Gastroesophageal sphincter (tissue), 4 donors: ENCODE results near the gene PTPRK. TPM values are rescaled to one million over a fixed set of nuclear protein-coding genes. Genes with fewer than 3 reads are reported as not detected.

Source experiments
- ATAC-seq: fragments of 150-250 bp; one replicate; pipeline ENCODE4 v1.9.1; 2016; ENCODE audit warnings: mild to moderate bottlenecking, moderate library complexity
- H3K27ac ChIP-seq, 4 donors: fragments of 200-600 bp; sonication (generic) in 3 of 4; 1 replicate in 3 of 4; 2 replicates in 1 of 4; pipeline ENCODE4 v1.5.1; 2016 to 2019
- H3K27me3 ChIP-seq: fragments of 200-600 bp; sonication (generic); one replicate; pipeline ENCODE4 v1.5.1; 2019
- H3K36me3 ChIP-seq, 2 donors: fragments of 200-600 bp; sonication (generic); one replicate each; pipeline ENCODE4 v1.5.1; 2019; ENCODE audit warnings: control low read depth in 1 of 2
- H3K4me1 ChIP-seq, 3 donors: fragments of 200-600 bp; sonication (generic); 1 replicate in 2 of 3; 2 replicates in 1 of 3; pipeline ENCODE4 v1.5.1; 2016 to 2019; ENCODE audit warnings: control low read depth in 2 of 3
- H3K4me3 ChIP-seq, 2 donors: fragments of 200-600 bp; sonication (generic); one replicate each; pipeline ENCODE4 v1.5.1; 2019; ENCODE audit warnings: mild to moderate bottlenecking in 1 of 2, moderate library complexity in 1 of 2
- H3K9me3 ChIP-seq, 3 donors: fragments of 200-600 bp; sonication (generic); one replicate each; pipeline ENCODE4 v1.5.1; 2017 to 2019; ENCODE audit warnings: control low read depth in 2 of 3
- EP300 ChIP-seq: sonication (generic); formaldehyde crosslinking; IDR thresholded peaks from one replicate; pipeline ENCODE4 v1.6.1; 2017; ENCODE audit warnings: antibody characterized with exemption, mild to moderate bottlenecking
- POLR2A ChIP-seq, 2 donors: fragments of 450-650 bp; IDR thresholded peaks; one replicate each; pipeline ENCODE4 v1.6.1; 2017; ENCODE audit warnings: antibody characterized with exemption in 2 of 2, mild to moderate bottlenecking in 2 of 2, moderate library complexity in 1 of 2
- POLR2AphosphoS5 ChIP-seq: sonication (generic); formaldehyde crosslinking; IDR thresholded peaks from one replicate; pipeline ENCODE4 v1.6.1; 2017; ENCODE audit warnings: antibody characterized with exemption
- WGBS, 2 donors: methylation state at CpG; one replicate each; pipeline ENCODE4 v1.1.5; 2018; ENCODE audit warnings: low coverage in 1 of 2; 5-methylcytosine and 5-hydroxymethylcytosine counted together
- total RNA-seq, 4 donors: library from RNA; depleted of rRNA; stranded (reverse); fragments of >200 nt; gene quantifications; one replicate each; pipeline ENCODE4 v1.1.0, GENCODE V29; 2016
- TF ChIP-seq, protein P1 (sequence below), 4 experiments: fragments of 200-600 bp in 2 of 4; fragments of 450-650 bp in 2 of 4; sonication (generic) in 1 of 4; IDR thresholded peaks; one replicate each; pipeline ENCODE4 v1.5.1; 2017 to 2019; ENCODE audit warnings: antibody characterized with exemption in 4 of 4, mild to moderate bottlenecking in 2 of 4, moderate library complexity in 2 of 4

Gene PTPRK
- total RNA-seq, 4 donors from 2014 or later = 42.0 to 47.6 (median 45.8) TPM

DNA sequence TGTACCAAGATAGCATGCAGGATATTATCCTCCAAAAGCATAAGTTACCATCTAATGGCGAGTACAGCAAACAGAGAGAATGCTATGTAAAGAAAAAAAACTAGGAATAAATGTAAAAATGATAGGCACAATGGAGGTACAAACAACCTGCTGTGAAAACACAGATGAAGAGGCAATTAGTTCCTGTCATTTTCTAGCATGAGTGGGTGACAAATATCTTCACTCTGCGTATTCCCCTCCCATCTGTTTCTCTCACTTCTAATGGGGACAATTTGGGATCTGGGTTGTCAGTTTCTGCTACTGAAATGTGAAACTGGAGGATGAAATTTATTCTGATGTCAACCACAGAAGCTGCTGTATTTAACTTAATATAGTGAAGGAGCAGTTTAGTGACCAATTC lies 11.7 kb upstream of the PTPRK start:
- Histone ChIP-seq H3K4me1 (no peaks in the 10 kb centered on the region), H3K9me3 (no peaks in the 10 kb centered on the region), H3K27me3 (no peaks in the 10 kb centered on the region), H3K27ac (no peak overlapping the region), H3K4me3 (no peak overlapping the region), H3K36me3 (no peaks in the 10 kb centered on the region)
- ATAC-seq = no peak
- WGBS, 2 donors = 96 to 100% methylated on average over 2 of the region's 2 CpGs
- TF ChIP-seq, protein P1, sequence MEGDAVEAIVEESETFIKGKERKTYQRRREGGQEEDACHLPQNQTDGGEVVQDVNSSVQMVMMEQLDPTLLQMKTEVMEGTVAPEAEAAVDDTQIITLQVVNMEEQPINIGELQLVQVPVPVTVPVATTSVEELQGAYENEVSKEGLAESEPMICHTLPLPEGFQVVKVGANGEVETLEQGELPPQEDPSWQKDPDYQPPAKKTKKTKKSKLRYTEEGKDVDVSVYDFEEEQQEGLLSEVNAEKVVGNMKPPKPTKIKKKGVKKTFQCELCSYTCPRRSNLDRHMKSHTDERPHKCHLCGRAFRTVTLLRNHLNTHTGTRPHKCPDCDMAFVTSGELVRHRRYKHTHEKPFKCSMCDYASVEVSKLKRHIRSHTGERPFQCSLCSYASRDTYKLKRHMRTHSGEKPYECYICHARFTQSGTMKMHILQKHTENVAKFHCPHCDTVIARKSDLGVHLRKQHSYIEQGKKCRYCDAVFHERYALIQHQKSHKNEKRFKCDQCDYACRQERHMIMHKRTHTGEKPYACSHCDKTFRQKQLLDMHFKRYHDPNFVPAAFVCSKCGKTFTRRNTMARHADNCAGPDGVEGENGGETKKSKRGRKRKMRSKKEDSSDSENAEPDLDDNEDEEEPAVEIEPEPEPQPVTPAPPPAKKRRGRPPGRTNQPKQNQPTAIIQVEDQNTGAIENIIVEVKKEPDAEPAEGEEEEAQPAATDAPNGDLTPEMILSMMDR (IDR thresholded peaks at IDR 0.05) = no peak
- TF ChIP-seq POLR2A (IDR thresholded peaks at IDR 0.05) (no peak), EP300 (no peak), POLR2AphosphoS5 (no peak)

DNA sequence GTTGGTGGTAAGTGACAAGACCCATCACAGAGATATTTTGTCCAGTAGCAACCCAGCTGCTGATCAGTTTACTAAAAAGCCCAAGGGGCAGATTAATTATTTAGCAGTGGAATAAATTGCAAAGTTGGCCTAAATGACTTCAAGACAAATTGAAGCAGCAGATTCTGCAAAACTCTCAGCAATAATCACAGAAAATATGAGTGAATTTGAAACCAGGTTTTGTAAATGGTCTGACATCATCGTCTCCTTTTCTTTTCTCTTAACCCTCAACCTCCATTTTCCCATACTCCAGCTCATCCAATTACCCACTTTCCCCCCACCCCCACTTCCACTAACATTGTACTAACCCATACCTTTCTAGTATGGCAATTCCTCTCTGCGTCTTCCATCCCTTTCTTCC lies 11.3 kb upstream of the PTPRK start:
- Histone ChIP-seq H3K36me3 (no peaks in the 10 kb centered on the region), H3K4me3 (no peak overlapping the region), H3K4me1 (no peaks in the 10 kb centered on the region), H3K9me3 (no peaks in the 10 kb centered on the region), H3K27ac (no peak overlapping the region), H3K27me3 (no peaks in the 10 kb centered on the region)
- WGBS, 2 donors = 90 to 98% methylated on average over 1 to 2 of the region's 2 CpGs
- ATAC-seq = no peak
- TF ChIP-seq POLR2A (IDR thresholded peaks at IDR 0.05) (no peak), POLR2AphosphoS5 (no peak), EP300 (no peak)
- TF ChIP-seq, protein P1 (IDR thresholded peaks at IDR 0.05) = no peak

DNA sequence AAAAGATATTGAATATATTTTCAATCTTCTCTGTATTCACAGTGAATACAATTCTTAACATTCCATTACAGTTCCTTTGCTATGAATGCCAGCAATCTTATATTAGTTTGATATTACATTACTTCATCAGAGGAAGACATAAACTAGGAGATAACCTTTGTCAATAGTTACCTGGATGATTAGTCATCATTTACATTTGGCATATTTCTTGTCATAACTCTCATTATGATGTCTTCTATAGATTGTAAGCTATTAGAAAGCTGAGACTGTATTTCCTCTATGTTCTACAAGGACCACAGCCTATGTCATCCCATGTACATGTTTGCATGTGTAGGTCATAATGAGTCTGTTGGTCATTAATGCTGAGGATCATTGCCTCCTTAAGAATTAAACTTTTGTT lies 7.8 kb upstream of the PTPRK start:
- no peak overlapping the region for H3K4me3 ChIP-seq
- no peaks in the 10 kb centered on the region for H3K36me3 ChIP-seq
- no peaks in the 10 kb centered on the region for H3K4me1 ChIP-seq
- no peaks in the 10 kb centered on the region for H3K27me3 ChIP-seq
- no peak for TF ChIP-seq POLR2AphosphoS5
- TF ChIP-seq, protein P1 (IDR thresholded peaks at IDR 0.05) = no peak
- no peak for TF ChIP-seq EP300
- TF ChIP-seq POLR2A (IDR thresholded peaks at IDR 0.05) = no peak
- no peak overlapping the region for H3K27ac ChIP-seq
- no peaks in the 10 kb centered on the region for H3K9me3 ChIP-seq
- ATAC-seq = no peak

DNA sequence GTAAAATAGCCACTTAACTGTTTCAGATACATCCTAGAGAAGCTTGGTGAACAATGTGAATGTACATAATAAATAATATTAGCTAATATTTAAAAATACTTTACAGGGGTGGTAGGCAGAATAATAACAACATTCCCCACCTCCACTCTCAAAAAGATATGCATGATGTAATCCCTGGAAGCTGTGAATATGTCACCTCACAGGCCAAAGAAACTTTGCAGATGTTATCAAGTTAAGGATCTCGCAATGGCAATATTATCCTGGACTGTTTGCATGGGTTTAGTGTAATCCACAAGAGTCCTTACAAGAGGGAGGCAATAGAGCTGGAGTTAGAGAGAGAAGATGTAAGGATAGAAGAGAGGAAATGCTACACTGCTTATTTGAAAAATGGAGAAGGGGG lies 7.0 kb upstream of the PTPRK start:
- Histone ChIP-seq H3K4me1 (no peaks in the 10 kb centered on the region), H3K9me3 (no peaks in the 10 kb centered on the region), H3K36me3 (no peaks in the 10 kb centered on the region), H3K27me3 (no peaks in the 10 kb centered on the region), H3K4me3 (no peak overlapping the region), H3K27ac (no peak overlapping the region)
- WGBS, 2 donors = 87 to 100% methylated on average over 1 of the region's 1 CpG
- TF ChIP-seq, protein P1 (IDR thresholded peaks at IDR 0.05) = no peak
- no peak for TF ChIP-seq POLR2A (IDR thresholded peaks at IDR 0.05)
- TF ChIP-seq POLR2AphosphoS5 = no peak
- no peak for TF ChIP-seq EP300
- no peak for ATAC-seq

DNA sequence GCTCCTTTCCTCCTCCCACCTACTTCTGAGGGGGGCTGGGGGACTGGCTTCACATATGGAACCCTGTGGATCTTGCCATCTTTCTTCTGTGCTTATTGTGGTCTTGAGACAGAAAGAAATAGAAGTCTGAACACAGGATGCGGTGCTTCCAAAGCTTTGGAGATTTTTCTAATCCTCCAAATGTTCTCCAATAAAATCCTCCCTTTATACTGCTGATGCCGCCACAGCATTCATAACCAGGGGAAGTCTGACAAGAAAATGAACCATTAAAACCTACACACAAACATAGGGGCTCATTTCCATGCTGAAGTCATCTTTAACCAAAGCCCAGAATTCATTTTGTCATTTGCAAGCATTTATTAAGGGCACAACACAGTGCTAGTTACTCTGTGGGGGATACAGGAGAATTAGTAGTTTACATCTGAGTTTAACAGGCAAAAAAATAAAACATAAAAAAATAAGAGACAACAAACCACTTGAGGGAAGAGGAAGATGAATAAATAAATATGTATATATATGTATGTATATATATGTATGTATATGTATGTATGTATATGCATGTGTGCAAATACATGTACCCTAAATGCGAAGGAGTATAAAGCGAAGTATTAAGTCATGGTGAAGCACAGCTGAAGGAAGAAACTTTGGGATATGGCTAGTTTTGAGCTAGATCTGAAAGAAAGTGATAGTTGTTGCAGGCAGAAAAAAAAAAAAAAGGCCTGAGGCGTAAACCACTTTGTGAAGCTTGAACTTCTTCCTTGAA lies 5.9 kb upstream of the PTPRK start:
- Histone ChIP-seq H3K27me3 (no peaks in the 10 kb centered on the region), H3K36me3 (no peaks in the 10 kb centered on the region), H3K4me1 (peaks cover 0 to 1% (median 0%) of the 10 kb centered on the region in 3 donors), H3K4me3 (no peak overlapping the region), H3K9me3 (no peaks in the 10 kb centered on the region), H3K27ac (no peak overlapping the region)
- 85 to 89% methylated on average over 4 to 5 of the region's 5 CpGs for whole genome bisulfite sequencing, 2 donors
- TF ChIP-seq, protein P1 (IDR thresholded peaks at IDR 0.05) = no peak
- TF ChIP-seq EP300 (no peak), POLR2AphosphoS5 (no peak), POLR2A (IDR thresholded peaks at IDR 0.05) (no peak)
- ATAC-seq = no peak
